NCI-H2171 (cell line): ENCODE data around the gene LDLR.
"Not testable (repeated sequence)": the region's sequence is repeated elsewhere in the genome, so short reads cannot be mapped to it uniquely, and the experiment has no call there.

Experiments
- DNase-seq: peaks from one replicate; lab custom pipeline; 2025; lab: John Stamatoyannopoulos, UW

LDLR gene

GRCh38 chr19:11174336-11174735 is 85.1 kb downstream of the LDLR start:
- DNase-seq = peak; percentile 44

- no peak for DNase-seq
These were observed 86.7 kb downstream of the LDLR start for GRCh38 chr19:11175920-11176319.

GRCh38 chr19:11176466-11177193 is 87.4 kb downstream of the LDLR start:
- DNase-seq = no peak

GRCh38 chr19:11177592-11177991 is 88.3 kb downstream of the LDLR start:
- DNase-seq = no peak

GRCh38 chr19:11179145-11179465 is 89.8 kb downstream of the LDLR start:
- not testable (repeated sequence) for DNase-seq

- DNase-seq = no peak
These were observed 90.5 kb downstream of the LDLR start for GRCh38 chr19:11179716-11180297.

GRCh38 chr19:11180346-11180745 is 91.1 kb downstream of the LDLR start:
- DNase-seq = no peak

GRCh38 chr19:11180975-11181374 is 91.7 kb downstream of the LDLR start:
- DNase-seq = not testable (repeated sequence)

GRCh38 chr19:11181488-11181887 is 92.2 kb downstream of the LDLR start:
- DNase-seq = no peak
